Dermis microvascular lymphatic vessel endothelial cell (primary cell): ENCODE data around the gene C1orf141. TPM values are rescaled to one million over a fixed set of nuclear protein-coding genes. Genes with fewer than 3 reads are reported as not detected.
"Not testable (repeated sequence)": the region's sequence is repeated elsewhere in the genome, so short reads cannot be mapped to it uniquely, and the experiment has no call there.

Experiments
- DNase-seq, 2 donors: peaks; one replicate each; pipeline versions ENCODE4 v3.0.0 to v3.0.0-alpha.2; 2010; ENCODE audit warnings: low read depth in 2 of 2
- total RNA-seq: library from RNA; depleted of rRNA; stranded (reverse); fragments of >200 nt; gene quantifications from 2 replicates; pipeline ENCODE4 v1.2.1, GENCODE V29; 2014

Gene C1orf141
- total RNA-seq, 1 donor from 2014 or later: not detected

DNA sequence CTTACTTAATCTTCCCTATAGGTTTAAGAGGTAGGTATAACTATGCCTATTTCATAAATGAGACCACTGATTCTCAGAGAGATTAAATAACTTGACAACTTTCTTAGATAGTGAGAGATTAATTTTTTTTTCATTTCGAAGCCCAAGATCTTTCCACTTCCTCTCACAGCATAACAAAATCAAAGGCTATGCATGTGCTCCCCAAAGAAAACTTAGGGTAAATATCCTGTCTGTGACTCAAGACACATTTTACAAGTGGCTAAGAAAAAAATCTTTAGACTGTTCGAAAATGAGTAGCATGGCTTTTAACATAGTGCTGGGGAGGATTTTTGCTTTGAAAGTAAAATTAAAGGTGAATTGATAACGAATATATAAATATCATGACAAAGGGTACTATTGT lies 8.2 kb upstream of the C1orf141 start:
- no peak for DNase-seq

DNA sequence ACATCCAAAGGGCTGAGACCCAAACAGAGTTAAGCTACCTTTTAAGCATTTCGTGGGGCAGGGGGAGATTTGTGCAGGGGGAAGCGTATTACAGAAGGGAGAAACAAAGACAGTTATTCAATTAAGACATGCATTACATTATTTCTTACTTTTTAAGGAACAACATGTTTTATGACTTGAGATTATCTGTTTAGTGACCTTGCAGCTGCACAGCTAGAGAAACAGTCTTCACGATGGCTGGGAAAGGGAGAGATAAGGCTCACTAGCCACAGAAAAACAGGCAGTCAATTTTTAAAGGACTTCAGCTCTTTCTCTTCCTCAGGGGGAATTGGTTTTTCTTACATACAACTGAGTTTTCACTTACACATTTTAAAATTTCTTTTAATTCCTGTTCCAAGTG lies 7.1 kb upstream of the C1orf141 start:
- DNase-seq: not testable (repeated sequence)

GRCh38 chr1:67140460-67140859 lies 5.7 kb upstream of the C1orf141 start:
- no peak for DNase-seq

GRCh38 chr1:67138813-67139499 lies 4.2 kb upstream of the C1orf141 start:
- no peak for DNase-seq

DNA sequence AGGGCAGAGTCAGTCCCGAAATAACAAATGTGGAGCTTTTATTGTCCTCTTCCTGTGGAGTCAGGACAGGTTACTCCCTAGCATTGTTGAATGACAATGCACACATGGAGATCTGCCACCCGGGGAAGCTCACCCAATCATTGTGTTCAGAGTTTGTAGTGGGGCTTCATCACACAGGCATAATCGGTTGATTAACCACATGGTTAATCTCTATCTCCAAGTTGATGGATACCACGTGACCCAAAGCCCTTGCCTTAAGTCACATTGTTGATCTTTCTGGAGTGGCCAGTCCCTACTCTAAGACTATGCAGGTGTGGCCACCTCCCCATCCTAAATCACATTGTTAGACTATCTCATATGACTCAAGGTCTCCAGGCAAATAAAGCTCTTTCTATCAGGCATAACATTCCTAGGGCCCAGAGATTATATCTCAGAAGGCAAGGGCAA lies 2.6 kb upstream of the C1orf141 start:
- DNase-seq: no peak

- DNase-seq: no peak
These were observed 584 bp upstream of the C1orf141 start for GRCh38 chr1:67135354-67135753.

GRCh38 chr1:67133177-67133576 lies 1.6 kb downstream of the C1orf141 start:
- DNase-seq: no peak

- no peak for DNase-seq
These were observed 4.1 kb downstream of the C1orf141 start for GRCh38 chr1:67130673-67131072.

GRCh38 chr1:67126974-67127373 lies 7.8 kb downstream of the C1orf141 start:
- no peak for DNase-seq

GRCh38 chr1:67126111-67126746 lies 8.5 kb downstream of the C1orf141 start:
- DNase-seq: peak in 1 of 2 donors; percentile 11

DNA sequence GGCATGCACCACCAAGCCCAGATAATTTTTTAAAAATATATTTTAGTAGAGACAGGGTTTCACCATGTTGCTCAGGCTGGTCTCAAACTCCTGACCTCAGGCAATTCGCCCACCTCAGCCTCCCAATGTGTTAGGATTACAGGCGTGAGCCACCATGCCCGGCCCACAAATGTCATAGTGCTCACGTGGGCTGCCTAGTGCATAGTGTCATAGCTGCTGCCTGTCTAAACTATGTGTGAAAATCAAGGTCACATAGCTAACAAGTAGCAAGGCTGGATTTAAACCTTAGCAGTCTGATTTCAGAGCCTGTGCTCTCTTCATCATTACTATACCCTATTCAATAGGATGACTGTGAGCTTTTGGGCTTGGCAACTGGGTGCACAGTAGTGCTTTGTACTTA lies 10.3 kb downstream of the C1orf141 start:
- no peak for DNase-seq

DNA sequence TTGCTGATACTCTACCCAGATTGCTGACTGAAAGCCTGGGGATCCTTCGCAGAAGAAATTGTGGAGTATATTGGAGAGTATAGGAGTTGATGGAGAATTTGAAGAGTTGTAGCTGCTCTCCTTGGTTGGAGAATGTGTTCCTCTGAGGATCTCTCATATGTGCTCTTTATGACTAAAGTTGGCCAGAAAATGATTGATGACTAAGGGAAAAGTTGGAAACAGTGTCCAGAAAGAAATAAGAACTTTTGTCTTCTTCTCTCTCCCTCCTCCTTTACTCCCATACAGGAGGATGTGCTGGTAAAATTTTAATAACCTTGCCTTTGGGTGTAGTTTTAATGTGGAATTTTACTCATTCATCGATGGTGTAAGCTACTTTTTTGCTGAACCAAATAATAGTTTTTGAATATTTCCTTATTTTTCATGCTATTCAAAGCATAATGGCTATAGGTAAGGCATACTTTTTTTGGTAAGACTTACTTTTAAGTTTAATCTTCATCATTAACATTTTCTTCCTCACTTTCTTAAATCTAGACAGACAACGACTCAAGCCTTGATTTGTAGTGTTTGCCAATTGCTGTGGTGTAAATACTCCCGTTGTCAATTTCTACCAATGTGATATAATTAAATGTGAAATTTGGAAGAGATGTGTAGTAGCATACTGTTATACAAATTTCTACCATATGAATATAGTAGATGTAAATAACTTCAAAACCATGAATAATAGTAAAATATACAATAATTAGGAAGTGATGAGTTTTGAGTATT lies 13.7 kb downstream of the C1orf141 start:
- DNase-seq: no peak

- DNase-seq: no peak
These were observed 16.1 kb downstream of the C1orf141 start for GRCh38 chr1:67118646-67119045.

GRCh38 chr1:67118191-67118590 lies 16.6 kb downstream of the C1orf141 start:
- no peak for DNase-seq

- DNase-seq: no peak
These were observed 20.6 kb downstream of the C1orf141 start for GRCh38 chr1:67114162-67114561.

DNA sequence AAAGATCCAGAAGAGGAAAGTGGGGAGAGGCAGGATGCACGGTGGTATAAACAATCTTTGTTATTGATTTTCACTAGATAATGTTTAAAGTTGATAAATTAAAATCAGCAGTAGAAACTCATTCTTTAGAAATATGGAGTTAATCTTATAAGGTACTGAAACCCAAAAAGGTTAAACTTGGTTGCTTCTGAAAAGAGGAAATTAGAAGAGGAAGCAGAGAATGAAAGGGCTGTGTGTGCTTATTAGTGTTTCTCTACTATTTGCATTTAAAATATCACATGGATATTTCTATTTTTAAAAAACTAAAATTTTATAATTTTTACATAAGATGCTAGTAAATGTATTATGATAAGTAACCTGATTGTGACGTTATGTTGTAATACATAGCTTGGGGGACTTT lies 24.4 kb downstream of the C1orf141 start:
- DNase-seq: no peak

DNA sequence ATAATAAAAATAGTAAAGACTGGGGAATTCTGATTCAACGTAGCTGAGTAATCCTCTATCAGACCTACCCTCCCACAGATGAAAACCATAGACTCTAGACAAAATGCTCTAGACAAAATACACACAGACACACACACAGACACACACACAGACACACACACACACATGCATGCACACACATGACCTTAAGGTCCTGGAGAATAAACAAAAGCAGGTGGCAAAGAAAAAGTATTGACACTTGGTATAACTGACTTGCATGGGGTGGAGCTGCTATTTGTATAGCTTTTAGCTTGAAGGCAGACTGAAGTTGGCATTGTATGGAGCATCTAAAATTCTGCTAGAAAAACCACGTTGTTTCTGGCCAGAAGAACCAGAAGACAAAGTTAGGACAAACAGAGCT lies 29.3 kb downstream of the C1orf141 start:
- no peak for DNase-seq

DNA sequence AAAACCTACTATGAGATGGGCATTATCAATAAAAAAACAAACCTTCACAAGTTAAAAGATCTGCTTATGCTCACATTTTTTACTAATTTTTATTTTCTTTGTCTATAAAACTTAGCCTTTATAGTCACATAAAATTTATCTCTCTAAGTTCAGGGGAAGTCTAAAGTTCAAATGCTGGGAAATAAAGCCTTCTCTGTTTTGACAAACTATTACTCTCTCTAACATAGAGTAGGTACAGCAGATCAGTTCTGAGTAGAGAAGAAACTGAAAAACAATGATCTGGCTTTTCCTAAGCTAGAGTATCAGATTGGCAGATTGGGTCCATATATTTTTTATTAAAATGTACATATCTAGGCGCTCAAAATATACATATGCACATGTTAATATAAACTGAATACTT lies 31.2 kb downstream of the C1orf141 start:
- no peak for DNase-seq

- no peak for DNase-seq
These were observed 33.9 kb downstream of the C1orf141 start for GRCh38 chr1:67100833-67101232.

DNA sequence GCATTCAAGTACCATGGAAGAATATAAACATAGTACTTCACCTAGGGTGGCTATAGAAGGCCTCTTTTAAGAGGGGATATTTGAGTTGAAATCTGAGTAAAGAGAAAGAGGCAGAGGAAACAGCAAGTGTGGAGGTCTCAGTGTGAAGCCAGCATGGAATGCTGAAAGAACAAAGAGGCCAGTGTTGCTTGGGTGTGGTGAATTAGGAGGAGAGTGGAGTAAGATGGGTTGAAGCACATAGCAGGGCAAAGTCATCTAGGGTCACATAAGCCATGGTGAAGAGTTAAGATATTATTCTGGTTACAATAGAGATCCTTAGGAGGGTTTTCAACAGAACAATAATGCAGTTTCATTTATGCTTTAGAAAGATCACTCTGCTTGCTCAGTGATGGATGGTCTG lies 37.5 kb downstream of the C1orf141 start:
- no peak for DNase-seq

DNA sequence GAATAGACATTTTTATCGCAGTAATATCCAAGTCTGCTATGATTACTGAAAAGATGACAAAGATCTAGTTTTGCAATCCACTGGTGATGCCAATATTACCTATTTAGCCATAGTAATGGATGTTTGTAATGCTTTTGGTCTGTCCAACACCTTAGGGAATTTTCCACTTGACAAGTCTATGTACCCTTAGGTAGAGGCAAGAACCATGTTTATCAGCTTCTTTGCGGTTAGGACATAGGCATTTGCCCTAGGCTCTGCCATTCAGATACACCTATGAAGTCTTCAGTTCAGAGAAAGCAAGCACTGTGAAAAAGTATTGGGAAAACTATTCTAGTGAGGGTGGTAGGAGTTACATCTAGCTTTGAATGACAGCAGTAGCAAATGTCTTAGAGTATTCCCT lies 40.6 kb downstream of the C1orf141 start:
- DNase-seq: no peak

GRCh38 chr1:67089685-67090208 lies 45.0 kb downstream of the C1orf141 start:
- DNase-seq: no peak
